ENCODE data around the gene DUSP2.

DNA sequence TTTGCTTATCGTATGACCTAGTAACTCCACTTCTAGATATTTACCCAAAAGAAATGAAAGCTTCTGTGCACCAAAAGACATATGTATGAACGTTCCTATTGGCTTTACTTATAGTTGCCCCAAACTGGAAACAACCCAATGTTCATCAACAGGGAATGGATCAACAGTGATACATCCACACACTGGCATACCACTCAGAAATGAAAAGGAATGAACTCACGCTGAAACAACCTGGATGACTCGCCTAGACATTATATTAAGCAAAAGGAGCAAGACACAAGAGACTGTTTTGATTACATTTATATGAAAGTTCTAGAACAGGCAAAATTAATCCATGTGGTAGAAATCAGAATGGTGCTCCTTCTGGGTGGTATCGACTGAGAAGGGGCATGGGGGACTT, 47.8 kb downstream of the DUSP2 start:
- TF ChIP-seq ATF1 (CRISPR knock-in tag; IDR thresholded peaks at IDR 0.05) (no peak), ATF1 (tag; IDR thresholded peaks at IDR 0.05) (no peak), TAF1 (IDR thresholded peaks at IDR 0.05; ENCODE audit: control insufficient read depth, extremely low read depth, insufficient read depth, low read length, severe bottlenecking) (no peak), BHLHE40 (IDR thresholded peaks at IDR 0.05; ENCODE audit: low read length) (no peak), CBFA2T2 (conservative IDR thresholded peaks at IDR 0.05) (no peak), NFYB (IDR thresholded peaks at IDR 0.05; ENCODE audit: extremely low read depth, insufficient read length) (no peak), EHMT2 (IDR thresholded peaks at IDR 0.05) (no peak), TFAM (CRISPR knock-in tag; conservative IDR thresholded peaks at IDR 0.05) (no peak), KLF10 (CRISPR knock-in tag; IDR thresholded peaks at IDR 0.05) (no peak)
- TF ChIP-seq, protein P1, sequence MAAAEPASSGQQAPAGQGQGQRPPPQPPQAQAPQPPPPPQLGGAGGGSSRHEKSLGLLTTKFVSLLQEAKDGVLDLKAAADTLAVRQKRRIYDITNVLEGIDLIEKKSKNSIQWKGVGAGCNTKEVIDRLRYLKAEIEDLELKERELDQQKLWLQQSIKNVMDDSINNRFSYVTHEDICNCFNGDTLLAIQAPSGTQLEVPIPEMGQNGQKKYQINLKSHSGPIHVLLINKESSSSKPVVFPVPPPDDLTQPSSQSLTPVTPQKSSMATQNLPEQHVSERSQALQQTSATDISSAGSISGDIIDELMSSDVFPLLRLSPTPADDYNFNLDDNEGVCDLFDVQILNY (CRISPR knock-in tag; IDR thresholded peaks at IDR 0.05) = no peak
- TF ChIP-seq, protein P2, sequence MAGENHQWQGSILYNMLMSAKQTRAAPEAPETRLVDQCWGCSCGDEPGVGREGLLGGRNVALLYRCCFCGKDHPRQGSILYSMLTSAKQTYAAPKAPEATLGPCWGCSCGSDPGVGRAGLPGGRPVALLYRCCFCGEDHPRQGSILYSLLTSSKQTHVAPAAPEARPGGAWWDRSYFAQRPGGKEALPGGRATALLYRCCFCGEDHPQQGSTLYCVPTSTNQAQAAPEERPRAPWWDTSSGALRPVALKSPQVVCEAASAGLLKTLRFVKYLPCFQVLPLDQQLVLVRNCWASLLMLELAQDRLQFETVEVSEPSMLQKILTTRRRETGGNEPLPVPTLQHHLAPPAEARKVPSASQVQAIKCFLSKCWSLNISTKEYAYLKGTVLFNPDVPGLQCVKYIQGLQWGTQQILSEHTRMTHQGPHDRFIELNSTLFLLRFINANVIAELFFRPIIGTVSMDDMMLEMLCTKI (IDR thresholded peaks at IDR 0.05; ENCODE audit: partially characterized antibody) = no peak

Data from K562 (cell line).